ENCODE data around the gene PCSK7. TPM values are rescaled to one million over a fixed set of nuclear protein-coding genes. Genes with fewer than 3 reads are reported as not detected.

The PCSK7 gene
- total and polyA plus RNA-seq, 2 of the 4 experiments (the other 2 are of a cell fraction): 35.8 to 54.3 TPM

DNA sequence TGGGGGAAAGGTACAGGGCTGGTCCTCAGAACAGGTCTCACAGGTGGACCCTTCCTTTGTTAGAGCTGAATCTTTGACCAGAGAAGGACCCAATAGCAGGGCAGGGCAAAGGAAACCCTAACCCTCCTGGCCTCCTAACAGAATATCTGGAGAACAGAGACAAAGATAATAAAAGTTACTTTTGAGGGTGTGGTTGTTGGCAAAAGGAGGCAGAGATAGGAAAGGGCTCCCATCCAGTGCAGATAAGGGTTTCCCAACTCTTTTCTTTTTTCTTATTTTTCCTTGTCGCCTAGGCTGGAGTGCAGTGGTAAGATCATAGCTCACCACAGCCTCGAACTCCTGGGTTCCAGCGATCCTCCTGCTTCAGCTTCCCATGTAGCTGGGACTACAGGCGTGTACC, 11.9 kb downstream of the PCSK7 start:
- Histone ChIP-seq H3K4me3 (ENCODE audit: insufficient read depth, low read depth, low read length) (no peak overlapping the region), H4K5ac (ENCODE audit: low read depth, low read length) (no peak overlapping the region; the same call in 1 of the 2 replicates), H3K36me3 (ENCODE audit: control insufficient read depth, insufficient read depth, low read length) (peaks cover 43% of the 10 kb centered on the region), H2AFZ (replicated peaks; ENCODE audit: low read length, poor library complexity) (no peak overlapping the region), H4K91ac (ENCODE audit: insufficient read depth, low read depth, low read length) (peak overlapping the region; percentile 75), H3K9ac (ENCODE audit: low read depth, low read length) (peak overlapping the region; percentile 38; the same call in 1 of the 2 replicates), H2BK120ac (ENCODE audit: low read depth, low read length) (peak overlapping the region; percentile 58; the same call in 1 of the 2 replicates), H3K27me3 (ENCODE audit: control insufficient read depth, insufficient read depth, low read length) (no peaks in the 10 kb centered on the region), H4K20me1 (ENCODE audit: insufficient read depth, low read length) (no peaks in the 10 kb centered on the region), H3K23ac (ENCODE audit: low read depth, low read length) (peak overlapping the region; percentile 48; the same call in 1 of the 2 replicates), H3K9me3 (ENCODE audit: control insufficient read depth, insufficient read depth, low read length) (no peaks in the 10 kb centered on the region), H2BK15ac (ENCODE audit: low read depth, low read length) (peak overlapping the region; percentile 20; the same call in 1 of the 3 replicates), H2AK5ac (ENCODE audit: low read depth, low read length) (peak overlapping the region; percentile 73), H3K56ac (ENCODE audit: extremely low read depth, insufficient read depth, low read length) (no peak overlapping the region), H3K18ac (ENCODE audit: low read depth, low read length) (peak overlapping the region; percentile 13; the same call in 1 of the 2 replicates), H2AK9ac (replicated peaks; ENCODE audit: low read depth, low read length, poor library complexity) (no peak overlapping the region), H2BK20ac (ENCODE audit: low read depth, low read length) (peak overlapping the region; percentile 49; the same call in 1 of the 2 replicates), H3K4me1 (ENCODE audit: control insufficient read depth, insufficient read depth, low read length) (peaks cover 40% of the 10 kb centered on the region), H3K79me1 (ENCODE audit: low read depth in 1 of 2, low read length in 2 of 2) (peaks cover 18 to 51% of the 10 kb centered on the region in 2 experiments; a peak in 3 of 4 replicates), H3K9me1 (ENCODE audit: insufficient read depth, low read length) (peaks cover 28% of the 10 kb centered on the region), H4K8ac (ENCODE audit: low read depth in 2 of 2, low read length in 2 of 2) (peak overlapping the region in 1 of 2 experiments; percentile 71; a peak in 2 of 4 replicates), H3K14ac (replicated peaks; ENCODE audit: low read depth, low read length) (peak overlapping the region; percentile 27; the same call in 1 of the 2 replicates), H2BK5ac (ENCODE audit: low read depth, low read length, poor library complexity, severe bottlenecking) (peak overlapping the region; percentile 49), H3K27ac (ENCODE audit: insufficient read depth, low read length) (peak overlapping the region; percentile 44; the same call in 1 of the 2 replicates), H3K4ac (ENCODE audit: low read depth, low read length) (peak overlapping the region; percentile 99; the same call in 1 of the 2 replicates), H3K4me2 (ENCODE audit: low read depth, low read length) (no peak overlapping the region)
- POLR2A ChIA-PET (ENCODE audit: unreplicated experiment): interaction anchor here (0.6 to 1.5 kb wide), 2 partner anchors 21 to 222 kb away, joined by 3 to 4 read pairs; partner anchors contain the start of gene TAGLN
- BruUV-seq (replicated peaks): no TSS peak
- DNase-seq (no peak), ATAC-seq (ENCODE audit: low read depth) (no peak)
- intact Hi-C loops (cut with micrococcal nuclease) (loop anchor here (10.0 kb wide), 1 partner anchor 365 kb away; no protein-coding TSS in a partner anchor), in situ Hi-C loops (cut with MboI; ENCODE audit: low sequenced_read_pairs) (loop anchor here (10.0 kb wide), 1 partner anchor 345 kb away; no protein-coding TSS in a partner anchor), dilution Hi-C loops (cut with HindIII; ENCODE audit: low sequenced_read_pairs, unreplicated experiment) (no loop called here)
- TF ChIP-seq MXI1 (IDR thresholded peaks at IDR 0.05; ENCODE audit: borderline replicate concordance, low read depth, low read length) (no peak), RCOR1 (IDR thresholded peaks at IDR 0.05; ENCODE audit: insufficient replicate concordance, low read length) (no peak), CHD1 (IDR thresholded peaks at IDR 0.05; ENCODE audit: low read depth, low read length) (no peak), RAD21 (IDR thresholded peaks at IDR 0.05; ENCODE audit: low read length) (no peak), BHLHE40 (IDR thresholded peaks at IDR 0.05; ENCODE audit: low read depth, low read length) (no peak)
- TF ChIP-seq, protein P1, sequence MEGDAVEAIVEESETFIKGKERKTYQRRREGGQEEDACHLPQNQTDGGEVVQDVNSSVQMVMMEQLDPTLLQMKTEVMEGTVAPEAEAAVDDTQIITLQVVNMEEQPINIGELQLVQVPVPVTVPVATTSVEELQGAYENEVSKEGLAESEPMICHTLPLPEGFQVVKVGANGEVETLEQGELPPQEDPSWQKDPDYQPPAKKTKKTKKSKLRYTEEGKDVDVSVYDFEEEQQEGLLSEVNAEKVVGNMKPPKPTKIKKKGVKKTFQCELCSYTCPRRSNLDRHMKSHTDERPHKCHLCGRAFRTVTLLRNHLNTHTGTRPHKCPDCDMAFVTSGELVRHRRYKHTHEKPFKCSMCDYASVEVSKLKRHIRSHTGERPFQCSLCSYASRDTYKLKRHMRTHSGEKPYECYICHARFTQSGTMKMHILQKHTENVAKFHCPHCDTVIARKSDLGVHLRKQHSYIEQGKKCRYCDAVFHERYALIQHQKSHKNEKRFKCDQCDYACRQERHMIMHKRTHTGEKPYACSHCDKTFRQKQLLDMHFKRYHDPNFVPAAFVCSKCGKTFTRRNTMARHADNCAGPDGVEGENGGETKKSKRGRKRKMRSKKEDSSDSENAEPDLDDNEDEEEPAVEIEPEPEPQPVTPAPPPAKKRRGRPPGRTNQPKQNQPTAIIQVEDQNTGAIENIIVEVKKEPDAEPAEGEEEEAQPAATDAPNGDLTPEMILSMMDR (conservative IDR thresholded peaks at IDR 0.05; ENCODE audit: low read depth, low read length): no peak
- TF ChIP-seq, protein P2, sequence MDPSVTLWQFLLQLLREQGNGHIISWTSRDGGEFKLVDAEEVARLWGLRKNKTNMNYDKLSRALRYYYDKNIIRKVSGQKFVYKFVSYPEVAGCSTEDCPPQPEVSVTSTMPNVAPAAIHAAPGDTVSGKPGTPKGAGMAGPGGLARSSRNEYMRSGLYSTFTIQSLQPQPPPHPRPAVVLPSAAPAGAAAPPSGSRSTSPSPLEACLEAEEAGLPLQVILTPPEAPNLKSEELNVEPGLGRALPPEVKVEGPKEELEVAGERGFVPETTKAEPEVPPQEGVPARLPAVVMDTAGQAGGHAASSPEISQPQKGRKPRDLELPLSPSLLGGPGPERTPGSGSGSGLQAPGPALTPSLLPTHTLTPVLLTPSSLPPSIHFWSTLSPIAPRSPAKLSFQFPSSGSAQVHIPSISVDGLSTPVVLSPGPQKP (IDR thresholded peaks at IDR 0.05; ENCODE audit: borderline replicate concordance, low read depth, low read length): no peak
- TF ChIP-seq, protein P3, sequence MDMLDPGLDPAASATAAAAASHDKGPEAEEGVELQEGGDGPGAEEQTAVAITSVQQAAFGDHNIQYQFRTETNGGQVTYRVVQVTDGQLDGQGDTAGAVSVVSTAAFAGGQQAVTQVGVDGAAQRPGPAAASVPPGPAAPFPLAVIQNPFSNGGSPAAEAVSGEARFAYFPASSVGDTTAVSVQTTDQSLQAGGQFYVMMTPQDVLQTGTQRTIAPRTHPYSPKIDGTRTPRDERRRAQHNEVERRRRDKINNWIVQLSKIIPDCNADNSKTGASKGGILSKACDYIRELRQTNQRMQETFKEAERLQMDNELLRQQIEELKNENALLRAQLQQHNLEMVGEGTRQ (IDR thresholded peaks at IDR 0.05; ENCODE audit: low read depth, low read length): no peak
- WGBS, 2 experiments (ENCODE audit: extremely low coverage in 2 of 2, insufficient read length in 1 of 2): 93% methylated on average over 3 of the region's 4 CpGs; no CpG with 5 or more reads in 1 of the 2 experiments
- CTCF ChIA-PET: no interaction called here
